ENCODE measurements around the gene SPATS1. TPM values are rescaled to one million over a fixed set of nuclear protein-coding genes. Genes with fewer than 3 reads are reported as not detected.

SPATS1 gene
- total and polyA plus RNA-seq, 9 donors: 0.25 to 1.4 (median 0.28) TPM; not detected in 6

GRCh38 chr6:44390158-44390683 is 47.8 kb downstream of the SPATS1 start:
- intact Hi-C loops (cut with DNase I): no loop called here
- Histone ChIP-seq H3K9me3 (no peaks in the 10 kb centered on the region), H3K36me3 (no peaks in the 10 kb centered on the region), H3K4me3 (no peak overlapping the region), H3K27me3 (no peaks in the 10 kb centered on the region), H3K27ac (no peak overlapping the region), H3K4me1 (ENCODE audit: insufficient read depth) (peaks cover 3% of the 10 kb centered on the region)
- DNase-seq: no peak
- TF ChIP-seq CTCF (IDR thresholded peaks at IDR 0.05) (no peak), EP300 (IDR thresholded peaks at IDR 0.05) (no peak), POLR2A (IDR thresholded peaks at IDR 0.05) (no peak)
- 69 to 72% (median 70%) methylated on average over 1 of the region's 1 CpG for WGBS, 3 donors

Other genes with a start within 250 kb of the SPATS1 start
- 10 to 100 TPM; 21.5 to 35.9 (median 24.9) TPM for gene MRPL14, start 215.2 kb upstream of the SPATS1 start, total RNA-seq
- gene MRPL14, start 215.2 kb upstream of the SPATS1 start, polyA plus RNA-seq: 10 to 100 TPM; 20.8 to 23.3 TPM
- 10 to 100 TPM in 6 of 7 donors, 1 to 10 TPM in 1; 7.5 to 20.6 (median 16.5) TPM for gene TMEM63B, start 215.1 kb upstream of the SPATS1 start, total RNA-seq
- 10 to 100 TPM; 11.7 to 25.7 TPM for gene TMEM63B, start 215.1 kb upstream of the SPATS1 start, polyA plus RNA-seq
- gene CAPN11, start 183.8 kb upstream of the SPATS1 start, total RNA-seq: under 1 TPM in 3 of 7 donors, not detected in 4; 0.18 to 0.22 (median 0.20) TPM
- gene CAPN11, start 183.8 kb upstream of the SPATS1 start, polyA plus RNA-seq: under 1 TPM; 0.17 to 0.38 TPM
- gene MYMX, start 125.7 kb upstream of the SPATS1 start, total RNA-seq: under 1 TPM in 2 of 7 donors, not detected in 5; 0.43 to 0.50 TPM
- under 1 TPM; 0.40 to 0.42 TPM for gene MYMX, start 125.7 kb upstream of the SPATS1 start, polyA plus RNA-seq
- 10 to 100 TPM; 11.2 to 35.4 (median 30.2) TPM for gene SLC29A1, start 119.1 kb upstream of the SPATS1 start, total RNA-seq
- 10 to 100 TPM; 24.8 to 54.0 TPM for gene SLC29A1, start 119.1 kb upstream of the SPATS1 start, polyA plus RNA-seq
- gene HSP90AB1, start 95.5 kb upstream of the SPATS1 start, total RNA-seq: 1,000 to 10,000 TPM in 6 of 7 donors, 100 to 1,000 TPM in 1; 820 to 1,796 (median 1,051) TPM
- 1,000 to 10,000 TPM in 1 of 2 donors, 100 to 1,000 TPM in 1; 972 to 1,905 TPM for gene HSP90AB1, start 95.5 kb upstream of the SPATS1 start, polyA plus RNA-seq
- 10 to 100 TPM; 19.7 to 41.0 (median 29.7) TPM for gene SLC35B2, start 85.1 kb upstream of the SPATS1 start, total RNA-seq
- gene SLC35B2, start 85.1 kb upstream of the SPATS1 start, polyA plus RNA-seq: 10 to 100 TPM; 21.0 to 23.9 TPM
- gene NFKBIE, start 77.1 kb upstream of the SPATS1 start, total RNA-seq: 10 to 100 TPM in 2 of 7 donors, 1 to 10 TPM in 5; 2.8 to 93.6 (median 4.9) TPM
- gene NFKBIE, start 77.1 kb upstream of the SPATS1 start, polyA plus RNA-seq: 1 to 10 TPM; 2.7 to 6.8 TPM
- under 1 TPM in 4 of 7 donors, not detected in 3; under 0.01 to 0.12 (median 0.05) TPM for gene TMEM151B, start 72.2 kb upstream of the SPATS1 start, total RNA-seq
- under 1 TPM in 1 of 2 donors, not detected in 1; 0.04 TPM for gene TMEM151B, start 72.2 kb upstream of the SPATS1 start, polyA plus RNA-seq
- gene AARS2, start 29.3 kb upstream of the SPATS1 start, total RNA-seq: 10 to 100 TPM in 6 of 7 donors, 1 to 10 TPM in 1; 9.2 to 15.5 (median 14.2) TPM
- 1 to 10 TPM; 3.0 to 6.9 TPM for gene AARS2, start 29.3 kb upstream of the SPATS1 start, polyA plus RNA-seq
- gene CDC5L, start 45.1 kb downstream of the SPATS1 start, total RNA-seq: 10 to 100 TPM; 15.0 to 24.0 (median 19.7) TPM
- 10 to 100 TPM; 13.0 to 17.2 TPM for gene CDC5L, start 45.1 kb downstream of the SPATS1 start, polyA plus RNA-seq

Measured in ovary (tissue), 9 donors.